AG20443 (cell line): ENCODE data around the gene GLIS1.

Source experiments
- DNase-seq: peaks from one replicate; pipeline ENCODE4 v3.0.0; 2012; ENCODE audit warnings: low spot score, mixed read lengths

Gene GLIS1

GRCh38 chr1:53736290-53736689, 2.7 kb downstream of the GLIS1 start:
- DNase-seq = no peak

GRCh38 chr1:53735681-53736080, 3.3 kb downstream of the GLIS1 start:
- no peak for DNase-seq

- DNase-seq = no peak
Observed at GRCh38 chr1:53735261-53735660, 3.7 kb downstream of the GLIS1 start.

- no peak for DNase-seq
Observed at GRCh38 chr1:53734650-53735211, 4.2 kb downstream of the GLIS1 start.

GRCh38 chr1:53733975-53734649, 4.9 kb downstream of the GLIS1 start:
- DNase-seq = peak; percentile 57

GRCh38 chr1:53733447-53733931, 5.5 kb downstream of the GLIS1 start:
- no peak for DNase-seq

GRCh38 chr1:53732912-53733317, 6.0 kb downstream of the GLIS1 start:
- peak; percentile 65 for DNase-seq

GRCh38 chr1:53732409-53732808, 6.6 kb downstream of the GLIS1 start:
- no peak for DNase-seq

GRCh38 chr1:53731779-53732305, 7.1 kb downstream of the GLIS1 start:
- peak; percentile 30 for DNase-seq

- no peak for DNase-seq
Observed at GRCh38 chr1:53731043-53731600, 7.8 kb downstream of the GLIS1 start.

- no peak for DNase-seq
Observed at GRCh38 chr1:53730224-53730865, 8.6 kb downstream of the GLIS1 start.

GRCh38 chr1:53729456-53730223, 9.3 kb downstream of the GLIS1 start:
- DNase-seq = no peak

GRCh38 chr1:53728702-53729455, 10.1 kb downstream of the GLIS1 start:
- no peak for DNase-seq

GRCh38 chr1:53728196-53728595, 10.8 kb downstream of the GLIS1 start:
- DNase-seq = no peak

GRCh38 chr1:53727461-53728092, 11.4 kb downstream of the GLIS1 start:
- no peak for DNase-seq

- DNase-seq = no peak
Observed at GRCh38 chr1:53726009-53726600, 12.9 kb downstream of the GLIS1 start.

GRCh38 chr1:53725238-53725689, 13.7 kb downstream of the GLIS1 start:
- DNase-seq = peak; percentile 30

- DNase-seq = no peak
Observed at GRCh38 chr1:53722025-53722424, 16.9 kb downstream of the GLIS1 start.

GRCh38 chr1:53721088-53721487, 17.9 kb downstream of the GLIS1 start:
- DNase-seq = no peak

- DNase-seq = no peak
Observed at GRCh38 chr1:53719469-53719868, 19.5 kb downstream of the GLIS1 start.
